GM19238 (cell line): ENCODE data around the gene RBBP8NL.
A peak's percentile ranks its signal among the peaks of the same experiment; 100 is the strongest.

ENCODE experiments used
- DNase-seq: peaks from one replicate; pipeline ENCODE4 v3.0.0; 2011; ENCODE audit warnings: low spot score; ENCODE audit not compliant: insufficient read length

Gene RBBP8NL

GRCh38 chr20:62393830-62394229 is 33.5 kb downstream of the RBBP8NL start:
- no peak for DNase-seq

GRCh38 chr20:62393335-62393665 is 34.0 kb downstream of the RBBP8NL start:
- no peak for DNase-seq

DNA sequence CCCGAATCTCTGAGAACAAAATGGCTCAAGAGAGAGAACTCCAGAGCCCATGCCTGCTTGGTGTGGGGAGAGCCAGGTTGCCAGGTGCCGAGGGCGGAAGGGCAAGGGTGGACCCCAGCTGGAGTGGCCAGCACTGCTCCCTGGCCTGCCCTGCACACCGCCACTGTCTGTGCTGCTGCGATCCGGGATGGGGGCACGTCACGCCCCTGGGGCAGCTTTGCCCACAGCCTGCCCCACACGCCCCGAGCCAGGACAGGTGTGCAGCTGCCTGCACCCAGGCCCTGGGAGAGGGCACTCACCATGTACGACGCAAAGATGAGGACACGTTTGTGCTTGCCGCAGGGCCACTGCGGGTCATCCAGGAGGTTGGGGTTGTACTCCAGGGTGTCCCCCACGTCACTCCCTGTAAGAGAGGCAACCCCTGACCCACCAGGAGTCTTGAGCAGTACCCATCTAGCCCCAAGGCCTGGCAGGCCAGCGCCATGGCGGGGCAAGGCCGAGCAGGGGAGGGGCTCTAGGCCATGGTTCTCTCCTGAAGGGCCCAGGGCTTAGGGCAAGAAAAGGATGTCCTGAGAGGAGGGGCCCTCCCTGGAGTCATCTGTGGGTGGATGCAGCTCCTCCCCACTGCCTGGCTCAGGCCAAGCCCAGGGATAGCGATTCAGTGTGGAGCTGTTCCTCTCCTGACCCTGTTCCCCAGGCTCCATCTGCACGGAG is 34.6 kb downstream of the RBBP8NL start:
- DNase-seq, result no peak

DNA sequence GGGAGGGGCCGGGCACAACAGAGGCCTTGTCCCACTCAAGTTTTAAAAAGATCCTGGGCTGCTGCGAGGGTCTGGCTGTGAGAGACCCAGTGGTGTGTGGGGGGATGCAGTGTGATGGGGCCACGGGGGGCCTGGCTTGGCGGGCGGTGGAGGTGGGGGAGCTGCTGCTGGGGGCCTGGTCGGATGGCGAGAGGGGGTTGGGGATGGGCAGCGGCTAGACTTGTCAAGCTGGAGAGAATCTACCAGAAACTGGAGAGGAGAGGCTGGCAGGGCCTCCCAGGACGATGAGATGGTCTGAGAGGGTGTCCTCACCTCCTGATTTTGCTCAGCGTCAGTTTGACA is 35.3 kb downstream of the RBBP8NL start:
- DNase-seq, result no peak

DNA sequence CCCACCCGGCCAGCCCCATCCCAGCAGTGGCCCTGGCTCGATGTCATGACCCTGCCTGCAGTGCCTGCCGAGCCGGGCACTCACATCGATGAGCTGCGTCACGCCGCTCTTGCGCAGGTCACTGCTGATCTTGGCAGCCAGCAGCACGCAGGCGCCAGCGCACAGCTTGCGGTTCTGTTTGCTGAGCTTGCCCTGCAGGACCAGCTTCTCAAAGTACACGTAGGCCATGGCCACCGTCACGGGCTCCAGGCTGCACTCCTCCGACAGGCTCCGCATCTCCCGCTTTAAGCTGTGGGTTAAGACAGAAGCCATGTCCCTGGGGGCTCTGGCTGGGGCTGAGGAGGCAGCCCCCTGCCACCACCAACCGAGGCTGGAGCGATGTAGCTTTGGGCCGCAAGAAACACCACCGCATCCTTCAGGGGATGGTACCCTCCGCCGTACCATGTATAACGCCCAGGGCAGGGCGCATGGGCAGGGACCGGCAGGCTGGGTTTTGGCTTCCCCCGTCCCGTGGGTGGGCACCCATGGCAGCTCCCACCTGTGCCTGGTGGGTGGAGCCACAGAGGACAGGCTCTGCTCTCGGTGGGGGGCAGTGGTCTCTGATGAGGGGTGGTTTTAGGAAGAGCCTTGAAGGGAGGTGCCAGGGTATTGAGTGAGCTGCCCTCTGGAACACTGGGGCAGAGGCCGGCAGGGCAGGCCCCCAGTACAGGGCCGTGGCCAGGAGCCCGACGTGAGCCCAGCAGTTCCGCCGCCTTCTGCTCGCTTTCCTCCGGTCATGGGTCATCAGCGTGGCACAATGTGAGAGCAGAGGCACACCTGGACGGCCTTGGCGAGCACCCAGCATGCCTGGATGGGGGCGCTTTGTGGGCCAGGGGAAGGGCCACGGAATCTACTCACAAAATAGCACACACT is 35.9 kb downstream of the RBBP8NL start:
- no peak for DNase-seq

GRCh38 chr20:62390317-62391164 is 36.8 kb downstream of the RBBP8NL start:
- DNase-seq, result no peak

DNA sequence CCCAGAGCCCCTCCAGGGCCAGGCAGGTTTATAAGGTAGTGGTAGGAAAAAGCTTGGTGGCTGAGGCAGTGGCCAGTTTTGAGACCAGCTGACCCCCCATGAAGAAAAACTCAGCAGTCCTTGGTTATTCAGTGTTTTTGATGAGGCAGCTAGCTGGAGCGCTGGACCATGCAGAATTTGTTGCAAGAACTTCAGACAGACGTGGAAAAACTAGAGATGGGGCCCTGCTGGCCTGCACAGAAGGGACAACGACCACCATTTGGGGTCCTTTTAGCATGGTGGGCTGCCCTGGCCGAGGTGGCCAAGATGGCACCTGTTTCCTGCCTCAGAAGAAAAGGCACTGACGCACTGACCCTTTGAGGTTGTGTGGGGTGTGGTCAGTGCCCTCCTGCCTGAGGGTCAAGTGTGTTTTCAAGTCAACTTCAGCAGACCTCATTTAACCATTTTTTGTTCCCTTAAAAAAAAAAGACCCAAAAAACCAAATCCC is 37.7 kb downstream of the RBBP8NL start:
- DNase-seq, result no peak

GRCh38 chr20:62388839-62389600 is 38.3 kb downstream of the RBBP8NL start:
- no peak for DNase-seq

GRCh38 chr20:62387933-62388635 is 39.3 kb downstream of the RBBP8NL start:
- DNase-seq, result no peak

DNA sequence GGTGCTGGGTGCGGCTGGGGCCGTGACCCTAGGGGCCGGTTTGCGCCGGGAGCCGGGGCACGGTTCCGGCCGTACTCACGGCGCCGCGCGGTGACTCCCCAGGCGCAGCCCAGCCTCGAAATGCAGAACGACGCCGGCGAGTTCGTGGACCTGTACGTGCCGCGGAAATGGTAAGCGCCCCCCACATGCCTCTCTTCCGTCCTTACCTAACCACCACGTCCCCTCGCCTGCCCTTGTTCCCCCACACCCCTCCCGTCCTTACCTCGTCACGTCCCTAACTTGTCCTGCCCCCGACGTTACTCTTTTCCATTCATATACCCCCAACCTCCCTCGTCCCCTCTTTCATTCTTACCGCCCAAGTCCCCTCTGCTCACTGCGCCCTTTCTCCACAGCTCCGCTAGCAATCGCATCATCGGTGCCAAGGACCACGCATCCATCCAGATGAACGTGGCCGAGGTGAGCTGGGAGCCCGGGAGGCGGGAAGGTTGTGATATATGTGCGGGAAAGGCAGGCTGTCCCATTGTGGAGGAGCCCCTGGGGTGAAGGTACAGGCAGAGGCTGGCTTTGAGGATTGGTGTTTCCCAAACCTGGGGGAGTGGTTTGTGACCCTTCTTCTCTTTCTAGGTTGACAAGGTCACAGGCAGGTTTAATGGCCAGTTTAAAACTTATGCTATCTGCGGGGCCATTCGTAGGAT is 40.0 kb downstream of the RBBP8NL start:
- no peak for DNase-seq

- DNase-seq, result peak; percentile 98
These were observed 40.7 kb downstream of the RBBP8NL start, which contains the start of gene RPS21 for GRCh38 chr20:62386383-62387218. Gene RPS21 (plus strand): TSS chr20:62387103. CDS start chr20:62387339, 236 bp downstream.

DNA sequence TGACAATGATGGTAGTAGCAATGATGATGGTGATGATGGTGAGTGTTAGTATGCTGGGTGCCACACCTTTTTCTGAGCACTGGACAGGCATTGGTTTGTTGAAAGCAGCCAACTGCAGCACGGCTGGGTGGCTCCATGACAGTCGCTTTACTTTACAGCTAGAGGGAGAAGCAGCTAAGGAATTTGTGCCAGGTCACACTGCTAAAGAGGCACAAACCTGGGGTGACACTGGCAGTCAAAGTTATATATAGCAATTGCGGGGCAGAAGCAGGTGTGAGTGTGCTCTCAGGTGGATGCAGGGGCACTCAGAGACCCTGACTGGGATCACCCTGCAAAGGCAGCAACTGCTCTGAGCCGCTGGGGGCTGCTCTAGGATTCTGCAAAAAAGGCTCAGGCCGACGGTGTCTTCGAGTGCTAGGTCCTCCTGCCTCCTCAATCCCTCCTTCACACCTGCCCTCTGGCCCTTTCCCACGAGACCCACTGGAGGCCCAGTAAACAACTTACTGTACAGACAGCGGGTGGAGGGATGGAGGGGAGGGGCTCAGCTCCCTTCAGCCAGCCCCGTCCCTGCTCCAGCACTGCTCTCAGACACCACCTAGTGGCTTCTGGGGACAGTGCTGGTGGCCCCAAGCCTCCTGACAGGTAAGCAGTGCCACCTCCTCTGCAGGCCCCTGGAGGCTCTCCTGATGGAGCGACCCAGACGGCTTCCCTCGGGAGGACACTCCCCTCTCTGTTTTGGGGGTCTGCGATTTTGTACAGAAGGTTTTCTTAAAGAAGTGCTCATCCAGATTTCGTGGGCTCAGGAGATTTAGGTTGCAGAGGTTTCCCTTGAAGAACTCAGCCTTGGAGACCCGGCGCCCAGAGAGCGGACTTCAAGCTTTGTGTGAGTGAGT is 44.8 kb downstream of the RBBP8NL start:
- peak; percentile 85 for DNase-seq

DNA sequence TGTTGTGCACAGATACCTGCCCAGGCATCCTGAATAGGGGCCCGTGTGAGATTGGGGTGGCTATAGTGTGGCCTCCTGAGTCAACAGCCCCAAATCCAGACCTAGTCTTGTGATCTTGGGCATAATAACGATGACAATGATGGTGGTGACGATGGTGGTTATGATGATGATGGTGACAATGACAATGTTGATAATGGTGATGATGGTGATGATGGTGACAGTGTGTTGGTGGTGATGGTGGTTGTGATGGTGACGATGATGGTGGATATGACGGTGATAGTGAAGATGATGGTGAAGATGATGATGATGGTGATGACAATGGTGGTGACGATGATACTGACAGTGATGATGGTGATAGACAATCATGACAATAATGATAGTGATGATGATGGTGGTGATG is 45.5 kb downstream of the RBBP8NL start:
- no peak for DNase-seq

DNA sequence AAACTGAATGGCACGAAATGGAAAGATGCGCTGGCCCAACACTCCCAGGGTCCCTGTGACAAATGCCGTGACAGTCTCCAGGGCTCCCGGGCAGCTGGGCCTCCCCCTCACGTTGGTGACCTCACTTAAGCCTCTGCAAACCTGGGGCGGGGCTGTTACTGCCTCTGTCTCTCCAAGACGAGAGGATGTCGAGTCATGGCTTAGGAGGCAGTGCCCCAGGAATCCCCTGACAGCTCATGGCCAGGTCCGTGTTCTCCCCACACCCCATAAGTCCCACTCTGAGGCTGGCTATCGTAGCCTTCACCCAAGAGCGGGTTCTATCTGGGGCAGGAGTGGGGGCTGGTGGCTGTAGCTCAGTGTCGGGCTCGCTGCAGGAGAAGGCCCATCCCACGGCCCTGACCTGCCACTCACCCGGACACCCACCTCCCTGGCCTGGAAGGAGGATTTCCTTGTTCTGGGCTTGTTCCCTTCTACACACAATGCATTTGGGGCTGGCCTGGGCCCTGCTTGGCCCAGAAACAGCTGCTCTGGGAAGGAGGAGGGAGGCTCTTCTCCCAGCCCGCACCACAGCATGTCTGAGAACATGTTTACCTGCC is 46.0 kb downstream of the RBBP8NL start:
- no peak for DNase-seq

DNA sequence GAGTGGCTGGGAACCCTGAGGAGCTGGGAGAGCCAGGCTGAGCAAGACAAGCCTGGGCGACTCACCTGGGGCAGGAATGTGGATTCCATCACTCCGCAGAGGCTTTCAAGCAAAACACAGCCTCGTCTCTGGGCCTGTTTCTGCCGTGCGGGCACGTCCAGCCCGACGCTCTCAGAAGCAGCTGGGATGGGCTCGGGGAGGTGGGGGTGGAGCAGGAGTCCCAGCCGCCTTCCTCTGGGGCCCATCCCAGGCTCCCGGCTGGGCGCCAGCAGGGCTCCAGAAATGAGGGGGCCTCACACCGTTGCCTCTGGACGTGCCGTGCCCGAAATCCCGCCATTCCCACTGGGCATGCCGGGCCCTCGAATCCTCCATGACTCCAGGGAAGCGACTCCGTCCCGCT is 49.1 kb downstream of the RBBP8NL start:
- no peak for DNase-seq

- DNase-seq, result no peak
These were observed 49.6 kb downstream of the RBBP8NL start for GRCh38 chr20:62377615-62378178.

GRCh38 chr20:62377064-62377461 is 50.3 kb downstream of the RBBP8NL start:
- DNase-seq, result no peak
